RWPE2 (cell line): ENCODE measurements around the gene CWC25.

Source experiments
- ATAC-seq: fragments of 200-7000 bp; cut with Tn5 transposase; 3 replicates; pipeline ENCODE4 v1.9.1; 2021; ENCODE audit warnings: low read depth
- DNase-seq: peaks from one replicate; pipeline ENCODE4 v3.0.0-alpha.2; 2020; ENCODE audit warnings: low spot score
- H3K27ac ChIP-seq: fragments of 450-650 bp; 2 replicates; pipeline ENCODE4 v1.5.1; 2017; ENCODE audit warnings: mild to moderate bottlenecking; ENCODE audit not compliant: poor library complexity, severe bottlenecking
- H3K27me3 ChIP-seq: fragments of 250-450 bp; sonication (Bioruptor Pico); 2 replicates; pipeline ENCODE4 v1.5.1; 2021; ENCODE audit warnings: mild to moderate bottlenecking, moderate library complexity; ENCODE audit not compliant: insufficient read depth, poor library complexity, severe bottlenecking
- H3K36me3 ChIP-seq: fragments of 250-450 bp; sonication (Bioruptor Pico); 2 replicates; pipeline ENCODE4 v1.5.1; 2020; ENCODE audit warnings: low read depth, mild to moderate bottlenecking, moderate library complexity
- H3K4me1 ChIP-seq: fragments of 250-450 bp; sonication (Bioruptor Pico); 2 replicates; pipeline ENCODE4 v1.5.1; 2021; ENCODE audit warnings: mild to moderate bottlenecking, moderate library complexity; ENCODE audit not compliant: insufficient read depth, poor library complexity, severe bottlenecking
- H3K4me3 ChIP-seq: fragments of 250-450 bp; sonication (Bioruptor Pico); 2 replicates; pipeline ENCODE4 v1.5.1; 2021; ENCODE audit warnings: mild to moderate bottlenecking, moderate library complexity; ENCODE audit not compliant: severe bottlenecking
- H3K9me3 ChIP-seq: fragments of 250-450 bp; sonication (Bioruptor Pico); 2 replicates; pipeline ENCODE4 v1.5.1; 2021; ENCODE audit warnings: mild to moderate bottlenecking, moderate library complexity; ENCODE audit not compliant: severe bottlenecking
- CTCF ChIP-seq: fragments of 450-650 bp; IDR thresholded peaks from one replicate; pipeline ENCODE4 v1.5.1; 2017; ENCODE audit warnings: mild to moderate bottlenecking, moderate library complexity; ENCODE audit not compliant: poor library complexity, severe bottlenecking

Gene CWC25

GRCh38 chr17:38850374-38850773, 25.3 kb upstream of the CWC25 start:
- ATAC-seq (no peak), DNase-seq (no peak)
- H3K9me3 ChIP-seq: no peaks in the 10 kb centered on the region
- peaks cover 14% of the 10 kb centered on the region for H3K4me1 ChIP-seq
- peak overlapping the region; percentile 83 for H3K27ac ChIP-seq
- TF ChIP-seq CTCF: no peak
- H3K4me3 ChIP-seq: no peak overlapping the region
- peaks cover 77% of the 10 kb centered on the region for H3K36me3 ChIP-seq
- no peaks in the 10 kb centered on the region for H3K27me3 ChIP-seq

GRCh38 chr17:38848939-38849605, 24.0 kb upstream of the CWC25 start:
- Histone ChIP-seq H3K36me3 (peaks cover 77% of the 10 kb centered on the region), H3K4me3 (no peak overlapping the region), H3K9me3 (no peaks in the 10 kb centered on the region), H3K4me1 (peaks cover 10% of the 10 kb centered on the region), H3K27ac (peak overlapping the region; percentile 83), H3K27me3 (no peaks in the 10 kb centered on the region)
- DNase-seq (no peak), ATAC-seq (no peak)
- no peak for TF ChIP-seq CTCF

- peaks cover 10% of the 10 kb centered on the region for H3K4me1 ChIP-seq
- TF ChIP-seq CTCF: no peak
- H3K4me3 ChIP-seq: no peak overlapping the region
- H3K27ac ChIP-seq: no peak overlapping the region
- H3K36me3 ChIP-seq: peaks cover 77% of the 10 kb centered on the region
- no peaks in the 10 kb centered on the region for H3K27me3 ChIP-seq
- ATAC-seq (no peak), DNase-seq (no peak)
- H3K9me3 ChIP-seq: no peaks in the 10 kb centered on the region
These were observed 23.4 kb upstream of the CWC25 start for GRCh38 chr17:38848557-38848891.

GRCh38 chr17:38844261-38844757, 19.2 kb upstream of the CWC25 start:
- no peaks in the 10 kb centered on the region for H3K4me1 ChIP-seq
- peak overlapping the region; percentile 1 for H3K27ac ChIP-seq
- H3K36me3 ChIP-seq: peaks cover 36% of the 10 kb centered on the region
- no peak overlapping the region for H3K4me3 ChIP-seq
- H3K27me3 ChIP-seq: no peaks in the 10 kb centered on the region
- no peaks in the 10 kb centered on the region for H3K9me3 ChIP-seq
- 0 out of 3 replicates have a peak, but pooled peaks have one; percentile 5 for ATAC-seq
- DNase-seq: no peak
- TF ChIP-seq CTCF: no peak

GRCh38 chr17:38825762-38826247, 684 bp upstream of the CWC25 start:
- Histone ChIP-seq H3K27me3 (no peaks in the 10 kb centered on the region), H3K27ac (peak overlapping the region; percentile 65), H3K9me3 (no peaks in the 10 kb centered on the region), H3K4me3 (peak overlapping the region; percentile 43), H3K4me1 (peaks cover 9% of the 10 kb centered on the region), H3K36me3 (peaks cover 10% of the 10 kb centered on the region)
- TF ChIP-seq CTCF: no peak
- DNase-seq: no peak
- no peak for ATAC-seq
